ENCODE results near the gene C17orf113. TPM values are rescaled to one million over a fixed set of nuclear protein-coding genes. Genes with fewer than 3 reads are reported as not detected.

Gene C17orf113
- total and polyA plus RNA-seq, 2 experiments from 2014 or later = 0.29 to 2.1 TPM

DNA sequence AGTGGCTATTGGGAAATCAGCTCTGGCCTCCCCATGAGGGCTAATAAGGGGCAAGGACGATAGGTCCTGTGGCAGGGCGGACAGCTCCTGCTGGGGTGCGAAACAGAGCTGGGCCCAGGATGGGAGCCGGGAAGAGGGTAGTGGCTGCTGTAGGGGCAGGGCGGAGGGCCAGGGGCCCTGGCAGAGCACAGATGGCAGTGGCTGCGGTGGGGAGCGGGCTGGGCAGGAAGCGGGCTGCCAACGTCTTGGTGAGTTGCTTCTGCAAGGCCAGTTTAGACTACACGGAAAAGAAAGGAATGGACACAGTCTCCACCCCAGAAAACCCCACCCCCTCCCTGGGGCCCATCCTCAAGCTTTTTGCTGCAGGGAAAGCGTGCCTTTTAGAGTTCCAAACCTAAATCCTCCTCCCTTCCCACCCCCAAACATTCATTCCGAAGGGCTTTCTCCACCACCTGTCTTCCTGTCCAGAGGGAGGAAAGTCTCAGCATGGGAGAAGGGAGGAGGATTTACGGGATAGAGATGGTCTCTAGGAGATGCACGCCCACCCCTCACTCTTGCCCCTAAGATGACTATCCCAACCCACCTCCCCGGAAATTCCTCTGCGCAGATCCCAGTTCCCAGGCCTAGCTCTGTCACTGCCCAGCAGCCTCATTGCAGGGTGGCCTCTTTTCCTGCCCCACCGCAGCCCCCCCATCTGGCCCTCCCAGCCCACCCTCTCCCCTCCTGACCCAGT lies 23.4 kb downstream of the C17orf113 start (continued):
- TF ChIP-seq, protein P1, sequence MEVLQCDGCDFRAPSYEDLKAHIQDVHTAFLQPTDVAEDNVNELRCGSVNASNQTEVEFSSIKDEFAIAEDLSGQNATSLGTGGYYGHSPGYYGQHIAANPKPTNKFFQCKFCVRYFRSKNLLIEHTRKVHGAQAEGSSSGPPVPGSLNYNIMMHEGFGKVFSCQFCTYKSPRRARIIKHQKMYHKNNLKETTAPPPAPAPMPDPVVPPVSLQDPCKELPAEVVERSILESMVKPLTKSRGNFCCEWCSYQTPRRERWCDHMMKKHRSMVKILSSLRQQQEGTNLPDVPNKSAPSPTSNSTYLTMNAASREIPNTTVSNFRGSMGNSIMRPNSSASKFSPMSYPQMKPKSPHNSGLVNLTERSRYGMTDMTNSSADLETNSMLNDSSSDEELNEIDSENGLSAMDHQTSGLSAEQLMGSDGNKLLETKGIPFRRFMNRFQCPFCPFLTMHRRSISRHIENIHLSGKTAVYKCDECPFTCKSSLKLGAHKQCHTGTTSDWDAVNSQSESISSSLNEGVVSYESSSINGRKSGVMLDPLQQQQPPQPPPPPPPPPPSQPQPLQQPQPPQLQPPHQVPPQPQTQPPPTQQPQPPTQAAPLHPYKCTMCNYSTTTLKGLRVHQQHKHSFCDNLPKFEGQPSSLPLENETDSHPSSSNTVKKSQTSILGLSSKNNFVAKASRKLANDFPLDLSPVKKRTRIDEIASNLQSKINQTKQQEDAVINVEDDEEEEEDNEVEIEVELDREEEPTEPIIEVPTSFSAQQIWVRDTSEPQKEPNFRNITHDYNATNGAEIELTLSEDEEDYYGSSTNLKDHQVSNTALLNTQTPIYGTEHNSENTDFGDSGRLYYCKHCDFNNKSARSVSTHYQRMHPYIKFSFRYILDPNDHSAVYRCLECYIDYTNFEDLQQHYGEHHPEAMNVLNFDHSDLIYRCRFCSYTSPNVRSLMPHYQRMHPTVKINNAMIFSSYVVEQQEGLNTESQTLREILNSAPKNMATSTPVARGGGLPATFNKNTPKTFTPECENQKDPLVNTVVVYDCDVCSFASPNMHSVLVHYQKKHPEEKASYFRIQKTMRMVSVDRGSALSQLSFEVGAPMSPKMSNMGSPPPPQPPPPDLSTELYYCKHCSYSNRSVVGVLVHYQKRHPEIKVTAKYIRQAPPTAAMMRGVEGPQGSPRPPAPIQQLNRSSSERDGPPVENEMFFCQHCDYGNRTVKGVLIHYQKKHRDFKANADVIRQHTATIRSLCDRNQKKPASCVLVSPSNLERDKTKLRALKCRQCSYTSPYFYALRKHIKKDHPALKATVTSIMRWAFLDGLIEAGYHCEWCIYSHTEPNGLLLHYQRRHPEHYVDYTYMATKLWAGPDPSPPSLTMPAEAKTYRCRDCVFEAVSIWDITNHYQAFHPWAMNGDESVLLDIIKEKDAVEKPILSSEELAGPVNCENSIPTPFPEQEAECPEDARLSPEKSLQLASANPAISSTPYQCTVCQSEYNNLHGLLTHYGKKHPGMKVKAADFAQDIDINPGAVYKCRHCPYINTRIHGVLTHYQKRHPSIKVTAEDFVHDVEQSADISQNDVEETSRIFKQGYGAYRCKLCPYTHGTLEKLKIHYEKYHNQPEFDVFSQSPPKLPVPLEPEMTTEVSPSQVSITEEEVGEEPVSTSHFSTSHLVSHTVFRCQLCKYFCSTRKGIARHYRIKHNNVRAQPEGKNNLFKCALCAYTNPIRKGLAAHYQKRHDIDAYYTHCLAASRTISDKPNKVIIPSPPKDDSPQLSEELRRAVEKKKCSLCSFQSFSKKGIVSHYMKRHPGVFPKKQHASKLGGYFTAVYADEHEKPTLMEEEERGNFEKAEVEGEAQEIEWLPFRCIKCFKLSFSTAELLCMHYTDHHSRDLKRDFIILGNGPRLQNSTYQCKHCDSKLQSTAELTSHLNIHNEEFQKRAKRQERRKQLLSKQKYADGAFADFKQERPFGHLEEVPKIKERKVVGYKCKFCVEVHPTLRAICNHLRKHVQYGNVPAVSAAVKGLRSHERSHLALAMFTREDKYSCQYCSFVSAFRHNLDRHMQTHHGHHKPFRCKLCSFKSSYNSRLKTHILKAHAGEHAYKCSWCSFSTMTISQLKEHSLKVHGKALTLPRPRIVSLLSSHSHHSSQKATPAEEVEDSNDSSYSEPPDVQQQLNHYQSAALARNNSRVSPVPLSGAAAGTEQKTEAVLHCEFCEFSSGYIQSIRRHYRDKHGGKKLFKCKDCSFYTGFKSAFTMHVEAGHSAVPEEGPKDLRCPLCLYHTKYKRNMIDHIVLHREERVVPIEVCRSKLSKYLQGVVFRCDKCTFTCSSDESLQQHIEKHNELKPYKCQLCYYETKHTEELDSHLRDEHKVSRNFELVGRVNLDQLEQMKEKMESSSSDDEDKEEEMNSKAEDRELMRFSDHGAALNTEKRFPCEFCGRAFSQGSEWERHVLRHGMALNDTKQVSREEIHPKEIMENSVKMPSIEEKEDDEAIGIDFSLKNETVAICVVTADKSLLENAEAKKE (CRISPR knock-in tag; IDR thresholded peaks at IDR 0.05) = no peak
- TF ChIP-seq ZNF114 (CRISPR knock-in tag; IDR thresholded peaks at IDR 0.05) (no peak), POLR2AphosphoS5 (IDR thresholded peaks at IDR 0.05; ENCODE audit: low read depth) (no peak), JUNB (IDR thresholded peaks at IDR 0.05; ENCODE audit: unreplicated experiment) (no peak), EZH2phosphoT487 (IDR thresholded peaks at IDR 0.05; ENCODE audit: unreplicated experiment) (no peak), ZNF331 (CRISPR knock-in tag; IDR thresholded peaks at IDR 0.05; ENCODE audit: low read depth) (no peak)
- TF ChIP-seq, protein P2, sequence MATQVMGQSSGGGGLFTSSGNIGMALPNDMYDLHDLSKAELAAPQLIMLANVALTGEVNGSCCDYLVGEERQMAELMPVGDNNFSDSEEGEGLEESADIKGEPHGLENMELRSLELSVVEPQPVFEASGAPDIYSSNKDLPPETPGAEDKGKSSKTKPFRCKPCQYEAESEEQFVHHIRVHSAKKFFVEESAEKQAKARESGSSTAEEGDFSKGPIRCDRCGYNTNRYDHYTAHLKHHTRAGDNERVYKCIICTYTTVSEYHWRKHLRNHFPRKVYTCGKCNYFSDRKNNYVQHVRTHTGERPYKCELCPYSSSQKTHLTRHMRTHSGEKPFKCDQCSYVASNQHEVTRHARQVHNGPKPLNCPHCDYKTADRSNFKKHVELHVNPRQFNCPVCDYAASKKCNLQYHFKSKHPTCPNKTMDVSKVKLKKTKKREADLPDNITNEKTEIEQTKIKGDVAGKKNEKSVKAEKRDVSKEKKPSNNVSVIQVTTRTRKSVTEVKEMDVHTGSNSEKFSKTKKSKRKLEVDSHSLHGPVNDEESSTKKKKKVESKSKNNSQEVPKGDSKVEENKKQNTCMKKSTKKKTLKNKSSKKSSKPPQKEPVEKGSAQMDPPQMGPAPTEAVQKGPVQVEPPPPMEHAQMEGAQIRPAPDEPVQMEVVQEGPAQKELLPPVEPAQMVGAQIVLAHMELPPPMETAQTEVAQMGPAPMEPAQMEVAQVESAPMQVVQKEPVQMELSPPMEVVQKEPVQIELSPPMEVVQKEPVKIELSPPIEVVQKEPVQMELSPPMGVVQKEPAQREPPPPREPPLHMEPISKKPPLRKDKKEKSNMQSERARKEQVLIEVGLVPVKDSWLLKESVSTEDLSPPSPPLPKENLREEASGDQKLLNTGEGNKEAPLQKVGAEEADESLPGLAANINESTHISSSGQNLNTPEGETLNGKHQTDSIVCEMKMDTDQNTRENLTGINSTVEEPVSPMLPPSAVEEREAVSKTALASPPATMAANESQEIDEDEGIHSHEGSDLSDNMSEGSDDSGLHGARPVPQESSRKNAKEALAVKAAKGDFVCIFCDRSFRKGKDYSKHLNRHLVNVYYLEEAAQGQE (IDR thresholded peaks at IDR 0.05; ENCODE audit: unreplicated experiment) = no peak
